SU-DHL-6 (cell line): Measurements from ENCODE around the gene FHIP2A.
"Not testable (repeated sequence)": the region's sequence is repeated elsewhere in the genome, so short reads cannot be mapped to it uniquely, and the experiment has no call there.

ENCODE experiments used
- H2AFZ ChIP-seq: fragments of 200-600 bp; sonication (generic); 2 replicates; pipeline ENCODE4 v1.6.1; 2014; ENCODE audit warnings: low read depth, mild to moderate bottlenecking, moderate library complexity, mixed read lengths, antibody characterized with exemption, low read length; ENCODE audit not compliant: severe bottlenecking
- H3F3A ChIP-seq: fragments of 200-600 bp; shearing (Covaris generic); 2 replicates; pipeline ENCODE4 v1.6.0; 2016; ENCODE audit warnings: antibody characterized with exemption, mild to moderate bottlenecking; ENCODE audit not compliant: insufficient read depth
- H3K27ac ChIP-seq: fragments of 200-600 bp; sonication (generic); 2 replicates; pipeline ENCODE4 v1.5.1; 2016; ENCODE audit warnings: low read depth, mild to moderate bottlenecking, low read length, moderate library complexity, mixed read lengths
- H3K27me3 ChIP-seq: fragments of 200-600 bp; sonication (generic), shearing (Covaris generic); 2 replicates; pipeline ENCODE4 v1.6.0; 2014; ENCODE audit warnings: mild to moderate bottlenecking, low read length
- H3K36me3 ChIP-seq: fragments of 200-600 bp; sonication (generic); 2 replicates; pipeline ENCODE4 v1.6.1; 2014; ENCODE audit warnings: mild to moderate bottlenecking, low read length, mixed read lengths
- H3K4me2 ChIP-seq: fragments of 300-600, 200-600 bp; shearing (Covaris generic), sonication (generic); 2 replicates; pipeline ENCODE4 v1.6.0; 2014; ENCODE audit warnings: low read length, low read depth, mild to moderate bottlenecking; ENCODE audit not compliant: poor library complexity, severe bottlenecking
- H3K4me3 ChIP-seq: fragments of 200-600 bp; sonication (generic); 2 replicates; pipeline ENCODE4 v1.5.1; 2014; ENCODE audit warnings: antibody characterized with exemption, low read length, mild to moderate bottlenecking, mixed read lengths; ENCODE audit not compliant: insufficient read depth, poor library complexity, severe bottlenecking
- H3K79me2 ChIP-seq: fragments of 200-600 bp; sonication (generic); 2 replicates; pipeline ENCODE4 v1.6.1; 2014; ENCODE audit warnings: mild to moderate bottlenecking, low read length, moderate library complexity; ENCODE audit not compliant: insufficient read depth
- H3K9ac ChIP-seq: fragments of 200-600 bp; sonication (generic); 2 replicates; pipeline ENCODE4 v1.7.0; 2014; ENCODE audit warnings: mild to moderate bottlenecking, low read length
- H3K9me2 ChIP-seq: fragments of 200-600 bp; sonication (generic); replicated peaks from 2 replicates; pipeline ENCODE4 v1.6.1; 2014; ENCODE audit warnings: low read length; ENCODE audit not compliant: insufficient read depth
- H3K9me3 ChIP-seq: fragments of 200-600 bp; sonication (generic); 2 replicates; pipeline ENCODE4 v1.6.1; 2014; ENCODE audit warnings: low read length, mixed read lengths; ENCODE audit not compliant: insufficient read depth
- H4K20me1 ChIP-seq: fragments of 200-600 bp; sonication (generic); 2 replicates; pipeline ENCODE4 v1.6.1; 2014; ENCODE audit warnings: low read depth, mild to moderate bottlenecking, antibody characterized with exemption, low read length, moderate library complexity, mixed read lengths
- CTCF ChIP-seq: fragments of 200-600 bp; sonication (generic); IDR thresholded peaks from one replicate; pipeline ENCODE4 v1.5.1; 2017; ENCODE audit warnings: antibody characterized with exemption, mild to moderate bottlenecking, low read length, moderate library complexity; ENCODE audit not compliant: insufficient read depth, poor library complexity, severe bottlenecking
- EZH2phosphoT487 ChIP-seq: fragments of 200-600 bp; sonication (generic), shearing (Covaris generic); conservative IDR thresholded peaks from 2 replicates; pipeline ENCODE4 v1.6.1; 2018; ENCODE audit warnings: mild to moderate bottlenecking, antibody characterized with exemption, low read length, moderate library complexity, mixed read lengths

Gene FHIP2A, protein sequence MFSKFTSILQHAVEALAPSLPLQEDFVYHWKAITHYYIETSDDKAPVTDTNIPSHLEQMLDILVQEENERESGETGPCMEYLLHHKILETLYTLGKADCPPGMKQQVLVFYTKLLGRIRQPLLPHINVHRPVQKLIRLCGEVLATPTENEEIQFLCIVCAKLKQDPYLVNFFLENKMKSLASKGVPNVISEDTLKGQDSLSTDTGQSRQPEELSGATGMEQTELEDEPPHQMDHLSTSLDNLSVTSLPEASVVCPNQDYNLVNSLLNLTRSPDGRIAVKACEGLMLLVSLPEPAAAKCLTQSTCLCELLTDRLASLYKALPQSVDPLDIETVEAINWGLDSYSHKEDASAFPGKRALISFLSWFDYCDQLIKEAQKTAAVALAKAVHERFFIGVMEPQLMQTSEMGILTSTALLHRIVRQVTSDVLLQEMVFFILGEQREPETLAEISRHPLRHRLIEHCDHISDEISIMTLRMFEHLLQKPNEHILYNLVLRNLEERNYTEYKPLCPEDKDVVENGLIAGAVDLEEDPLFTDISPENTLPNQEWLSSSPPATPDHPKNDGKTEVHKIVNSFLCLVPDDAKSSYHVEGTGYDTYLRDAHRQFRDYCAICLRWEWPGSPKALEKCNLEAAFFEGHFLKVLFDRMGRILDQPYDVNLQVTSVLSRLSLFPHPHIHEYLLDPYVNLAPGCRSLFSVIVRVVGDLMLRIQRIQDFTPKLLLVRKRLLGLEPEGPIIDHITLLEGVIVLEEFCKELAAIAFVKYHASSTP

DNA sequence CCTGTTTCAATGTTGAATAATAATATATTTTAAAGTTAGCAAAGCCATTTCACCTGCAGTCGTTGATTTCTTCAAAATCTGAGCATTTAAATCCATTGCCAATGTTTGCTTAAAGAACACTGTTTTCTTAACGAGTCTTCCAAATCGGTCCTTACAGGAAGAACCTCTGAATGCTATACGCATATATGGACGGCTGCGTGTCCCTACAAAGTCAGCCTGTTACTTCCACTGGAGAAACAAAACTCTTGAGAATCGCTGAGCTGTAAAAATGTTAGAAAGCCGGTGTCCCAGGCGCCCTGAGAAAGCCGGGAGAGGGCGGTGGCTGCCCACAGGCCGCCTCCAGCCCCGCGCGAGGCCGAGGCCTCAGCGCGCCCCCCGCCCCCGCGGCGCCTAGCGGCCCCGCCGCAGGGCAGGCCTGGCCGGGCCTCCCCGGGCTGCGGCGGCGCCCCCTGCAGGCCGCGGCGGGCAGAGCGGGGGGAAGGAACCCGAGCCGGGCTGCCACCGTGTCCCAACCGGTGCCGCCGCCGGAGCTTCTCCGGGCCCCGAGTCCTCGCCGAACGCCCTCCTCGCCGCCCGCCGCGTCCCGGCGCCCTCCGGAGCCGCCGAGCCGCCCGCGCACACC lies at the start of gene FHIP2A:
FHIP2A (plus strand) TSS at position 488 of the 622 bp plus-strand sequence. CDS start 299 bp downstream, outside the sequence.
- H3K27ac ChIP-seq = peak within 1 kb of the TSS; percentile 63
- peak within 1 kb of the TSS; percentile 66 for H3K4me2 ChIP-seq
- H3K4me3 ChIP-seq = peak within 1 kb of the TSS; percentile 54
- H3K79me2 ChIP-seq = no peaks in the 10 kb centered on the region
- no peaks in the 10 kb centered on the region for H3K9me3 ChIP-seq
- TF ChIP-seq EZH2phosphoT487 = no peak
- no peak for TF ChIP-seq CTCF
- H3K9me2 ChIP-seq = no peaks in the 10 kb centered on the region
- H3K36me3 ChIP-seq = no peaks in the 10 kb centered on the region
- H2AFZ ChIP-seq = peak within 1 kb of the TSS; percentile 97
- H3K9ac ChIP-seq = peak within 1 kb of the TSS; percentile 76
- H4K20me1 ChIP-seq = no peaks in the 10 kb centered on the region
- H3F3A ChIP-seq = no peaks in the 10 kb centered on the region
- H3K27me3 ChIP-seq = no peaks in the 10 kb centered on the region

DNA sequence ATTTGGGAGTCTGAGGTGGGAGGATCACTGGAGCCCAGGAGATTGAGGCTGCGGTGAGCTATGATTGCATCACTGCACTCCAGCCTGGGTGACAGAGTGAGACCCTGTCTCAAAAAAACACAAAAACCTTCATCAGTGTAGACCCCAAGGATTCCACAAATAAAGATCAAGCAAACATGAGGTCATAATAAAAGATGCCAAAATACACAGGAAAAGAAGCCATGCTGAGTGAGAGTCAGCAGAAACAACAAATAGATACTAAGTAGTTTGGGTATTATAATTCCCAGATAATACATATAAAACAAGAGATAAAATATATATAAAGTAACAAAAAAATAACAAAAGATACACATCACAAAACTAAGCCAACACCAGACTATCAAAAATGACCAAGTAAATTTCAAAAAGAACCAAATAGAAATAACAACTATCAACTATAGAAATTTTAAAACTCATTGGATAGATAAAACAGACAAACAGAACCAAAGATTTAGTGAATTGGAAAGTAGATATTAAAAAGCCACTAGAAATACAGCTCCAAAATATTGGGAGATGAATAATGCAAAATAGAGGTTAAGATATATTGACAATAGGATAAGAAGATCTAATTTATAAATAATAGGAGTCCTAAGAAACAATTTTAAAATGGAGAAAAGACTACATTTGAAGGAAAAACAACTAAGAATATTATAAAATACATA lies 48.9 kb upstream of the FHIP2A start:
- H3K4me3 ChIP-seq = no peak overlapping the region
- no peak overlapping the region for H3K4me2 ChIP-seq
- H3K9ac ChIP-seq = no peak overlapping the region
- no peaks in the 10 kb centered on the region for H4K20me1 ChIP-seq
- H3F3A ChIP-seq = no peaks in the 10 kb centered on the region
- no peaks in the 10 kb centered on the region for H3K9me3 ChIP-seq
- H3K27ac ChIP-seq = no peak overlapping the region
- no peaks in the 10 kb centered on the region for H3K9me2 ChIP-seq
- no peaks in the 10 kb centered on the region for H3K27me3 ChIP-seq
- no peak overlapping the region for H2AFZ ChIP-seq
- no peaks in the 10 kb centered on the region for H3K36me3 ChIP-seq
- TF ChIP-seq CTCF = no peak
- TF ChIP-seq EZH2phosphoT487 = no peak
- H3K79me2 ChIP-seq = no peaks in the 10 kb centered on the region

GRCh38 chr10:114773197-114773532 lies 48.4 kb upstream of the FHIP2A start:
- Histone ChIP-seq H4K20me1 (no peaks in the 10 kb centered on the region), H3K36me3 (no peaks in the 10 kb centered on the region), H3K9ac (no peak overlapping the region), H3K27ac (no peak overlapping the region), H3K4me3 (no peak overlapping the region), H3F3A (no peaks in the 10 kb centered on the region), H3K79me2 (no peaks in the 10 kb centered on the region), H3K27me3 (no peaks in the 10 kb centered on the region), H3K9me3 (no peaks in the 10 kb centered on the region), H3K9me2 (no peaks in the 10 kb centered on the region), H3K4me2 (no peak overlapping the region), H2AFZ (no peak overlapping the region)
- TF ChIP-seq EZH2phosphoT487 = no peak
- TF ChIP-seq CTCF = no peak

DNA sequence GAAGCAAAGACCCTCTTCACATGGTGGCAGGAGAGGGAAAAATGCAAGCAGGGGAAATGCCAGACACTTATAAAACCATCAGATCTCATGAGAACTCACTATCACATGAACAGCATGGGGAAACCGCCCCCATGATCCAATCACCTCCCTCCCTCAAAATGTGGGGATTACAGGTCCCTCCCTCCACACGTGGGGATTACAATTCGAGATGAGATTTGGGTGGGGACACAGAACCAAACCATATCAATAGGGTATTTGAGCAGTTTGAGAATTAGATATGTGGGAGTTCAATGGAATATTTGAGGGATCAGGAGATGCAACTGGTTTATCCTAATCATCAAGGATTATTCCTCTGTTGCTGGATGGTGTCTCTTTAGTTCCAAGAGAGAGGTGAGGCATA lies 46.5 kb upstream of the FHIP2A start:
- not testable (repeated sequence) for H2AFZ ChIP-seq, H3K27me3 ChIP-seq, H3K9ac ChIP-seq, H3K4me3 ChIP-seq, H3K9me2 ChIP-seq, H3K36me3 ChIP-seq, H3F3A ChIP-seq, H3K4me2 ChIP-seq, H3K27ac ChIP-seq, H3K9me3 ChIP-seq, H4K20me1 ChIP-seq, H3K79me2 ChIP-seq
